Measurements from ENCODE around the gene AURKA. TPM values are rescaled to one million over a fixed set of nuclear protein-coding genes. Genes with fewer than 3 reads are reported as not detected.
A peak's percentile ranks its signal among the peaks of the same experiment; 100 is the strongest.

Gene AURKA
- total RNA-seq, 1 experiment from 2014 or later, result 46.8 TPM

DNA sequence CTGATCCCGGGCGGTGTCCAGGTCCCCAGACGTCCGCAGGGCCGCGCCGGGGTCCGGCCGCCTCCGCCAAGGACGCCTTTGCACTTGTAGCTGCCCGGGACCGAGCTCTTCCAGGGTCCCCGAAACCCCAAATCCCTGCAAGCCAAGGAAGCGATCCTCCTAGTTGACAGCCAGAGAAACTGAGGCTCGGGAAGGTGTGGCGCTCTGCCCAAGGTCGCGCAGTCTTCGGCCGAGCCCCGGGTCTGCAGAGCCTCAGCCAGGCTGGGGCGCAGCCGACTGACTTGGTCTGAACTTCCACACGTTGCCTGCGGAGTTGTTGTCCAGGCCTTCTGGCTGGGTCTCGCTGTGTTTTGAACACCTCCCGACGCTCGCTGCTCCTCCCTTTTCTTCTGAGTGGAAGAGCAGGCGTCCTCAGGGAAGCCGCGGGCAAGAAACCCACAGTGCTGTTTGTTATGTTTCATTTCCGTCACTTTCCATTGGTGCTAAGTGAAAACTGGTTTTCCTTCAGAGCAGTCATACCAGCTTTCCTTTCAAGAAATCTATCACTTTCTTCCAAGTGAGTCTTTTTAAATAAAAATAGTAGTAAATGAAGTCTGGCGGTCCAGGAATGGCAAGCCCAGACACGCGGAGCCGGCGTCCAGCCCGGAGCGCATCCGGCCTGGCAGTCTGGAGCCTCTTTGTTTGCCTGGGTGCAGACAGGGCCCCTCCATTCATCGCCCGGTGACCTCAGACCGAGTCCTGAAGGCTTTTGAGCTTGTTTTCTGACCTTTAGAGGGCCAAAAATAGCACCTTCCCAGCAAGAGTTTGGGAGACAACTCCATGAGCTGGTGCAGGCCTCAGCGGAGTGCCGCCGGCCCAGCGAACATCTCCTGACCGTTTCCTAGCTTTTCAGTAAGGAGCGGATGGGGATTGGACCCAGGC lies 32.5 kb downstream of the AURKA start:
- no peak overlapping the region for H3K4me3 ChIP-seq (ENCODE audit: low read length)
- no peak overlapping the region for H3K27ac ChIP-seq (ENCODE audit: low read length)
- H4K20me1 ChIP-seq (ENCODE audit: insufficient read depth, low read depth, low read length), result 0 out of 2 replicates have a peak, but pooled peaks cover 3% of the 10 kb centered on the region
- H3K9me2 ChIP-seq (replicated peaks; ENCODE audit: insufficient read depth, low read length), result no peaks in the 10 kb centered on the region
- no peak overlapping the region for H3K9ac ChIP-seq (ENCODE audit: low read length)
- no peaks in the 10 kb centered on the region for H3K4me1 ChIP-seq (ENCODE audit: low read length)
- no peaks in the 10 kb centered on the region for H3K36me3 ChIP-seq (ENCODE audit: insufficient read depth, low read length)
- no peak overlapping the region for H2AFZ ChIP-seq (ENCODE audit: low read length)
- DNase-seq, result no peak
- no peaks in the 10 kb centered on the region for H3K27me3 ChIP-seq (ENCODE audit: low read length)
- no peaks in the 10 kb centered on the region for H3K9me3 ChIP-seq (ENCODE audit: low read length)
- H3K79me2 ChIP-seq (ENCODE audit: low read length), result no peaks in the 10 kb centered on the region
- H3K4me2 ChIP-seq (ENCODE audit: low read depth, low read length, poor library complexity, severe bottlenecking), result no peak overlapping the region

DNA sequence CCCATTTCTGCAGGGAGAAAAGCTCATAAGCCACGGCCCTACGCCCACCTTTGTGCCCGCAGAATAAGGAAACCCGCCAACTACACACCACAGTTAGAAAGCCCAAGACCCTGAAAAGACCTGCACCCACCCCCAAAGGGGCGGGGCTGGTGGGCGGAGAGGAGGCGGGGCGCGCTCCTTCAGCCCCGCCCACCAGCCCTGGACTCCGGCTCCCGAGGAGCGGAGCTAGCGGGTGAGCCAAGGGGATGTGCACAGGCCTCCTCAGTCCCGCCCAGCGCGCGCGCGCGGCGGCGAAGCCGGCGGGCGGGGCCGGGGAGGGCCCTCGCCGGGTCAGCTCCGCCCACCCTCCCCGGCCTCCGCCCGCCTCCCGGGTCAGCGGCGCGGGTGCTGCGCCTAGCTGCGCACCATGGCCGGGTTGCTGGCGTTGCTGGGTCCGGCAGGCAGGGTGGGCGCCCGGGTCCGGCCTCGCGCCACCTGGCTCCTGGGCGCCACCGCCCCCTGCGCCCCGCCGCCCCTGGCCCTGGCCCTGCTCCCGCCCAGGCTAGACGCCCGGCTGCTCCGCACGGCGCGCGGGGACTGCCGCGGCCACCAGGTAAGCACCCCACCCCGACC lies 33.3 kb downstream of the AURKA start, which contains the start of gene FAM210B:
FAM210B (plus strand) TSS at position 375 of the 612 bp plus-strand sequence; CDS start at position 407, 32 bp downstream.
- Histone ChIP-seq H3K4me3 (ENCODE audit: low read length) (no peak within 1 kb of the TSS), H3K36me3 (ENCODE audit: insufficient read depth, low read length) (no peaks in the 10 kb centered on the region), H3K79me2 (ENCODE audit: low read length) (no peaks in the 10 kb centered on the region), H3K9ac (ENCODE audit: low read length) (no peak within 1 kb of the TSS), H2AFZ (ENCODE audit: low read length) (no peak within 1 kb of the TSS), H3K4me2 (ENCODE audit: low read depth, low read length, poor library complexity, severe bottlenecking) (no peak within 1 kb of the TSS), H3K9me2 (replicated peaks; ENCODE audit: insufficient read depth, low read length) (no peaks in the 10 kb centered on the region), H4K20me1 (ENCODE audit: insufficient read depth, low read depth, low read length) (0 out of 2 replicates have a peak, but pooled peaks cover 3% of the 10 kb centered on the region), H3K27ac (ENCODE audit: low read length) (no peak within 1 kb of the TSS), H3K4me1 (ENCODE audit: low read length) (no peaks in the 10 kb centered on the region; the same call in 1 of the 2 replicates), H3K9me3 (ENCODE audit: low read length) (no peaks in the 10 kb centered on the region), H3K27me3 (ENCODE audit: low read length) (no peaks in the 10 kb centered on the region)
- peak; percentile 79 for DNase-seq

DNA sequence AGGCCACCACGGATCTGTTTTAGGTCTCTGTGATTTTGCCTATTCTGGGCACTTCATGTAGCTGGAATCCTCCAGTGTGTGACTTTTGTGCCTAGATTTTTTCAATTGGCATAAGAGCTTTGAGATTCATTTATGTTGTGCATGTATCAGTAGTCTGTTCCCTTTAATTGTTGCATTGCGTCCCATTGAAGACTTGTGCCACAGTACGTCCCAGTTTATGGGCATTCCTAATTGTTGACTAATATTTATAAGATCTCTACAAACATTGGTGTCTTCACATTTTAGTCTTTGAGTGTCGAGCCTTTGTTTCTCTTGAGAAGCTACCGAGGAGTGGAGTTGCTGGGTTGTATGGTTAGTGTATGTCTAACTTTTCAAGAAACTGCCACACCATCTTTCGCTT lies 33.9 kb downstream of the AURKA start:
- no peak overlapping the region for H2AFZ ChIP-seq (ENCODE audit: low read length)
- no peaks in the 10 kb centered on the region for H3K27me3 ChIP-seq (ENCODE audit: low read length)
- H3K4me3 ChIP-seq (ENCODE audit: low read length), result no peak overlapping the region
- H3K9ac ChIP-seq (ENCODE audit: low read length), result no peak overlapping the region
- no peak overlapping the region for H3K4me2 ChIP-seq (ENCODE audit: low read depth, low read length, poor library complexity, severe bottlenecking)
- H3K9me3 ChIP-seq (ENCODE audit: low read length), result no peaks in the 10 kb centered on the region
- peaks cover 4% of the 10 kb centered on the region for H3K4me1 ChIP-seq (ENCODE audit: low read length)
- H3K36me3 ChIP-seq (ENCODE audit: insufficient read depth, low read length), result no peaks in the 10 kb centered on the region
- DNase-seq, result no peak
- H3K9me2 ChIP-seq (replicated peaks; ENCODE audit: insufficient read depth, low read length), result no peaks in the 10 kb centered on the region
- H3K27ac ChIP-seq (ENCODE audit: low read length), result no peak overlapping the region
- H3K79me2 ChIP-seq (ENCODE audit: low read length), result no peaks in the 10 kb centered on the region
- 0 out of 2 replicates have a peak, but pooled peaks cover 3% of the 10 kb centered on the region for H4K20me1 ChIP-seq (ENCODE audit: insufficient read depth, low read depth, low read length)

DNA sequence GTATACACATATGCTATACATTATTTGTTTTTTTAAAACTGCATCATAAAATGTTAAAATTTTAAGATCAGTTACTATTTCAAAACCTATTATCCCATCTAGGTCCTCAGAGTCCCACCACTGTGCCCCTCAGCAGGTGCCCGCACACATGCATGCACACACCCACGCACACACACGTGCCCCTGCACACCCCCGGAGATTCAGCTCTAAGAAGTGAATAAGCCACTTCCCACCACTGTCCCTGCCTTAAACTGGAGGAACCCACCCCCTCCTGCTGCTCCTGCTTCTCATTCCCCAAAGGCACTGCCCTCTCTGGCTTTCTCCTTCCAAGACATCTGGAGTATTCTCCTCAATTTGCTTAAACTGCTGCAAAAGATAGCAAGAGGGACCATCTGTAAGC lies 38.7 kb downstream of the AURKA start:
- Histone ChIP-seq H3K27ac (ENCODE audit: low read length) (no peak overlapping the region), H3K27me3 (ENCODE audit: low read length) (no peaks in the 10 kb centered on the region), H3K4me3 (ENCODE audit: low read length) (no peak overlapping the region), H3K36me3 (ENCODE audit: insufficient read depth, low read length) (no peaks in the 10 kb centered on the region), H3K4me2 (ENCODE audit: low read depth, low read length, poor library complexity, severe bottlenecking) (no peak overlapping the region), H3K9me2 (replicated peaks; ENCODE audit: insufficient read depth, low read length) (no peaks in the 10 kb centered on the region), H3K9ac (ENCODE audit: low read length) (no peak overlapping the region), H3K9me3 (ENCODE audit: low read length) (no peaks in the 10 kb centered on the region), H4K20me1 (ENCODE audit: insufficient read depth, low read depth, low read length) (no peaks in the 10 kb centered on the region), H3K4me1 (ENCODE audit: low read length) (peaks cover 4% of the 10 kb centered on the region), H2AFZ (ENCODE audit: low read length) (no peak overlapping the region), H3K79me2 (ENCODE audit: low read length) (no peaks in the 10 kb centered on the region)
- no peak for DNase-seq

DNA sequence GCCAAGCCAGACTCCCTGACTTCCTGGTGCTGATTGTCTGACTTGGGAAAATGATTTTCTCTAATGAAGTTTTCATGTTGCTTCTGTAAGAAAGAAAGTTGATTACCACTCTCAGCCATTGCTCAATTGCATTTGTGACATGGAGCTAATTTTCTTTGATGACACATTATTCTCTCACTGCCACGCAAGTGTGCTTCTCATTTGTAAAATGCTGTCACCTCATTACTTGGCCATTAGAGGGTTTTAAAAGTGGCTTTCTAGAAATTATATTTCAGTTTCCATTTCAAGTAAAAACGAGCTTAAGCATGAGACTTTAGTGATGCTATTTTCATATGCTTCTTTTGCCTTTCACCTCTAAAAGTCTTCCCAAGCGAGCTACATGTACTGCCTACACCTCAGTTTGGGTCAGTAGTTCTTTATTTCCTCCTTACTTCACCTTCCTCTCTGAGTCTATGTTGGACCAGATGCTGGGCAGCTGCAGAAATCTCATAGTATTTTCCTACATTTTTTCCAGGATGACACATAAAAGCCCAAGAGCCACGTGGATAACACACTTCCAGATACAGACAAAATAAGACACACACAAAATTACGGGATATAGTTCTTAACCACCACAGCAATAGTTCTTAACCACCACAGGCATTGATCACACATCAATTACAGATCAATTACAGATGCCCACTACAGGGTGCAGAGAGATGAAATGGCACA lies 39.5 kb downstream of the AURKA start:
- Histone ChIP-seq H3K27me3 (ENCODE audit: low read length) (no peaks in the 10 kb centered on the region), H2AFZ (ENCODE audit: low read length) (no peak overlapping the region), H3K4me2 (ENCODE audit: low read depth, low read length, poor library complexity, severe bottlenecking) (no peak overlapping the region), H3K36me3 (ENCODE audit: insufficient read depth, low read length) (no peaks in the 10 kb centered on the region), H4K20me1 (ENCODE audit: insufficient read depth, low read depth, low read length) (no peaks in the 10 kb centered on the region), H3K4me1 (ENCODE audit: low read length) (peaks cover 4% of the 10 kb centered on the region), H3K9me2 (replicated peaks; ENCODE audit: insufficient read depth, low read length) (no peaks in the 10 kb centered on the region), H3K9ac (ENCODE audit: low read length) (no peak overlapping the region), H3K4me3 (ENCODE audit: low read length) (no peak overlapping the region), H3K79me2 (ENCODE audit: low read length) (no peaks in the 10 kb centered on the region), H3K9me3 (ENCODE audit: low read length) (no peaks in the 10 kb centered on the region), H3K27ac (ENCODE audit: low read length) (no peak overlapping the region)
- no peak for DNase-seq

DNA sequence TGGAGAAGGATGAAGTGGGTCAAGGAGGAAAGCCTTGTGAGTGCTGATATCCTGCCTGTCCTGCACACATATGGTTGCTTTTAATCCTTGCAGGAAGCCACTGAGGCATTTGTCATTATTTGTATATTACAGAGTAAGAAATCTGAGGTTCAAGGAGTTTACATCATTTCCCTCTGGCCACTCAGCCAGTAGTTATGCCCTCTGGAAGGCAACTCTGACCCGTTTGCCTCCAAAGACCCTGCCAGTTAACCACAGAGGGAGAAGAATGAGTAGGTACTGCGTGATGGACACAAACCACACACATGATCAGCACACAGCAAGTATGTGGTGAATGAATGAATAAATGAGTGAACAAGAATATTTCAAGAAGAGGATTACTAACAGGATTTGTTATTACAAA lies 41.2 kb downstream of the AURKA start:
- Histone ChIP-seq H3K27me3 (ENCODE audit: low read length) (no peaks in the 10 kb centered on the region), H3K4me3 (ENCODE audit: low read length) (no peak overlapping the region), H3K9me2 (replicated peaks; ENCODE audit: insufficient read depth, low read length) (no peaks in the 10 kb centered on the region), H3K4me1 (ENCODE audit: low read length) (peaks cover 4% of the 10 kb centered on the region), H3K36me3 (ENCODE audit: insufficient read depth, low read length) (no peaks in the 10 kb centered on the region), H3K79me2 (ENCODE audit: low read length) (no peaks in the 10 kb centered on the region), H3K4me2 (ENCODE audit: low read depth, low read length, poor library complexity, severe bottlenecking) (no peak overlapping the region), H3K27ac (ENCODE audit: low read length) (no peak overlapping the region), H3K9me3 (ENCODE audit: low read length) (no peaks in the 10 kb centered on the region), H4K20me1 (ENCODE audit: insufficient read depth, low read depth, low read length) (no peaks in the 10 kb centered on the region), H3K9ac (ENCODE audit: low read length) (no peak overlapping the region), H2AFZ (ENCODE audit: low read length) (no peak overlapping the region)
- no peak for DNase-seq

DNA sequence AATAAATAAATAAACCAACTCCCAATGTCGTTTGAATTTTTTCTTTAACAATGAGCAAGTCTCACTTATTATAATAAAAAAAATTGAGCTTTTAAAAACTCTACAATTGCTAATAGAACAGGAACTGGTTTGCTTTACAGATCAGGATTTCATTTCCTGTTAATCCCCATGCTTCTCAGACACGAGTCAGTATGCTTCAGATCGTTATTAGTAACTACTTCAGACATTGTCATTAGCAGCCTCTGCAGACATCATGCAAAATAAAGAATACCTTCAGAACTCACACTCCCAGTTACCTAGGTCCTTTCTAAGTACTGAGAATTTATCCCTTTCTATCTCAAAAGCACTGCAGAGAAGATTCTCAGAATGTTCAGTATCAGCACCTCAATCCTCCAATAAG lies 43.3 kb downstream of the AURKA start:
- H3K9me2 ChIP-seq (replicated peaks; ENCODE audit: insufficient read depth, low read length), result no peaks in the 10 kb centered on the region
- H4K20me1 ChIP-seq (ENCODE audit: insufficient read depth, low read depth, low read length), result no peaks in the 10 kb centered on the region

GRCh38 chr20:56348305-56348693 lies 43.7 kb downstream of the AURKA start:
- H3K4me1 ChIP-seq (ENCODE audit: low read length), result no peaks in the 10 kb centered on the region
- no peak overlapping the region for H2AFZ ChIP-seq (ENCODE audit: low read length)
- H3K27ac ChIP-seq (ENCODE audit: low read length), result no peak overlapping the region
- no peaks in the 10 kb centered on the region for H3K27me3 ChIP-seq (ENCODE audit: low read length)
- no peaks in the 10 kb centered on the region for H3K79me2 ChIP-seq (ENCODE audit: low read length)
- no peaks in the 10 kb centered on the region for H4K20me1 ChIP-seq (ENCODE audit: insufficient read depth, low read depth, low read length)
- H3K9ac ChIP-seq (ENCODE audit: low read length), result no peak overlapping the region
- H3K36me3 ChIP-seq (ENCODE audit: insufficient read depth, low read length), result no peaks in the 10 kb centered on the region
- no peaks in the 10 kb centered on the region for H3K9me2 ChIP-seq (replicated peaks; ENCODE audit: insufficient read depth, low read length)
- H3K4me2 ChIP-seq (ENCODE audit: low read depth, low read length, poor library complexity, severe bottlenecking), result no peak overlapping the region
- DNase-seq, result no peak
- no peak overlapping the region for H3K4me3 ChIP-seq (ENCODE audit: low read length)
- no peaks in the 10 kb centered on the region for H3K9me3 ChIP-seq (ENCODE audit: low read length)

More for the DNA sequence above, 43.3 kb downstream of the AURKA start:
- H3K9me3 ChIP-seq (ENCODE audit: low read length), result no peaks in the 10 kb centered on the region
- H3K4me3 ChIP-seq (ENCODE audit: low read length), result no peak overlapping the region
- H3K36me3 ChIP-seq (ENCODE audit: insufficient read depth, low read length), result no peaks in the 10 kb centered on the region
- no peak overlapping the region for H3K9ac ChIP-seq (ENCODE audit: low read length)
- no peaks in the 10 kb centered on the region for H3K27me3 ChIP-seq (ENCODE audit: low read length)
- no peak overlapping the region for H2AFZ ChIP-seq (ENCODE audit: low read length)
- H3K4me1 ChIP-seq (ENCODE audit: low read length), result peaks cover 4% of the 10 kb centered on the region
- no peak for DNase-seq
- H3K4me2 ChIP-seq (ENCODE audit: low read depth, low read length, poor library complexity, severe bottlenecking), result no peak overlapping the region
- no peak overlapping the region for H3K27ac ChIP-seq (ENCODE audit: low read length)
- no peaks in the 10 kb centered on the region for H3K79me2 ChIP-seq (ENCODE audit: low read length)
